H9 (cell line): Measurements from ENCODE around the gene LGALS12. TPM values are rescaled to one million over a fixed set of nuclear protein-coding genes. Genes with fewer than 3 reads are reported as not detected.
A peak's percentile ranks its signal among the peaks of the same experiment; 100 is the strongest.

ENCODE experiments used
- DNase-seq: peaks from one replicate; pipeline ENCODE4 v3.0.0-alpha.2; 2017
- H2AFZ ChIP-seq: one replicate; pipeline ENCODE4 v1.6.1; 2013; ENCODE audit warnings: mild to moderate bottlenecking, low read length, control low read depth, moderate library complexity
- H2AK5ac ChIP-seq: 2 replicates; pipeline ENCODE4 v1.6.1; 2013; ENCODE audit warnings: low read length, control low read depth, mixed read lengths; ENCODE audit not compliant: insufficient read length
- H2BK120ac ChIP-seq: one replicate; pipeline ENCODE4 v1.6.1; 2013; ENCODE audit warnings: low read depth, mild to moderate bottlenecking, low read length, control low read depth, inconsistent platforms; ENCODE audit not compliant: poor library complexity, severe bottlenecking
- H2BK12ac ChIP-seq: 2 replicates; pipeline ENCODE4 v1.6.1; 2013; ENCODE audit warnings: low read length, control low read depth, mixed read lengths, low read depth; ENCODE audit not compliant: insufficient read length
- H2BK15ac ChIP-seq: 2 replicates; pipeline ENCODE4 v1.6.1; 2013; ENCODE audit warnings: low read depth, low read length, control low read depth
- H2BK20ac ChIP-seq: one replicate; pipeline ENCODE4 v1.6.1; 2013; ENCODE audit warnings: low read depth, mild to moderate bottlenecking, low read length, control low read depth, inconsistent platforms; ENCODE audit not compliant: poor library complexity, severe bottlenecking
- H2BK5ac ChIP-seq: 2 replicates; pipeline ENCODE4 v1.6.1; 2013; ENCODE audit warnings: low read length, control low read depth, mixed read lengths; ENCODE audit not compliant: insufficient read length
- H3K14ac ChIP-seq: 2 replicates; pipeline ENCODE4 v1.6.1; 2013; ENCODE audit warnings: low read length, control low read depth; ENCODE audit not compliant: insufficient read depth
- H3K18ac ChIP-seq: 2 replicates; pipeline ENCODE4 v1.6.1; 2013; ENCODE audit warnings: low read depth, mild to moderate bottlenecking, mixed read lengths, low read length, control low read depth; ENCODE audit not compliant: insufficient read length
- H3K23ac ChIP-seq: 2 replicates; pipeline ENCODE4 v1.6.1; 2013; ENCODE audit warnings: low read length, control low read depth, mixed read lengths, low read depth; ENCODE audit not compliant: insufficient read length
- H3K23me2 ChIP-seq: 2 replicates; pipeline ENCODE4 v1.6.1; 2013; ENCODE audit warnings: low read depth, mild to moderate bottlenecking, mixed read lengths, low read length, control low read depth; ENCODE audit not compliant: insufficient read length, poor library complexity, severe bottlenecking
- H3K27ac ChIP-seq: 2 replicates; pipeline ENCODE4 v1.5.1; 2013; ENCODE audit warnings: low read length, control low read depth, mixed read lengths, low read depth; ENCODE audit not compliant: insufficient read length
- H3K27me3 ChIP-seq: 2 replicates; pipeline ENCODE4 v1.6.1; 2013; ENCODE audit warnings: low read length, control low read depth, inconsistent platforms; ENCODE audit not compliant: insufficient read depth
- H3K4ac ChIP-seq: 2 replicates; pipeline ENCODE4 v1.6.1; 2013; ENCODE audit warnings: low read depth, mild to moderate bottlenecking, control low read depth, inconsistent platforms, low read length, moderate library complexity
- H3K4me1 ChIP-seq: 2 replicates; pipeline ENCODE4 v1.6.1; 2013; ENCODE audit warnings: low read length, control low read depth, inconsistent platforms; ENCODE audit not compliant: insufficient read depth
- H3K4me2 ChIP-seq: 2 replicates; pipeline ENCODE4 v1.6.1; 2013; ENCODE audit warnings: low read length, control low read depth, mixed read lengths; ENCODE audit not compliant: insufficient read length, insufficient read depth
- H3K56ac ChIP-seq: 2 replicates; pipeline ENCODE4 v1.6.1; 2013; ENCODE audit warnings: low read depth, mild to moderate bottlenecking, mixed read lengths, low read length, control low read depth; ENCODE audit not compliant: insufficient read length
- H3K79me1 ChIP-seq: 2 replicates; pipeline ENCODE4 v1.6.1; 2013; ENCODE audit warnings: low read depth, mild to moderate bottlenecking, moderate library complexity, low read length, control low read depth, inconsistent platforms; ENCODE audit not compliant: insufficient read depth, poor library complexity, severe bottlenecking
- H3K79me2 ChIP-seq: 2 replicates; pipeline ENCODE4 v1.6.1; 2013; ENCODE audit warnings: low read length, control low read depth, inconsistent platforms; ENCODE audit not compliant: insufficient read depth
- H3K9ac ChIP-seq: 2 replicates; pipeline ENCODE4 v1.6.1; 2013; ENCODE audit warnings: low read length, control low read depth, mixed read lengths; ENCODE audit not compliant: insufficient read length; ENCODE audit errors: extremely low read depth
- H3K9me3 ChIP-seq: one replicate; pipeline ENCODE4 v1.6.1; 2013; ENCODE audit warnings: low read depth, low read length, inconsistent platforms; ENCODE audit not compliant: control insufficient read depth
- H3T11ph ChIP-seq: one replicate; pipeline ENCODE4 v1.6.1; 2013; ENCODE audit warnings: mild to moderate bottlenecking, low read length, control low read depth, inconsistent platforms
- H4K20me1 ChIP-seq: one replicate; pipeline ENCODE4 v1.6.1; 2013; ENCODE audit not compliant: control insufficient read depth, insufficient read length, insufficient read depth
- H4K5ac ChIP-seq: 2 replicates; pipeline ENCODE4 v1.6.1; 2013; ENCODE audit warnings: low read depth, mild to moderate bottlenecking, mixed read lengths, low read length, control low read depth; ENCODE audit not compliant: insufficient read length
- H4K8ac ChIP-seq: replicated peaks from 2 replicates; pipeline ENCODE4 v1.6.1; 2013; ENCODE audit warnings: low read length, control low read depth, mixed read lengths, low read depth; ENCODE audit not compliant: insufficient read length
- H4K91ac ChIP-seq: 2 replicates; pipeline ENCODE4 v1.6.1; 2013; ENCODE audit warnings: low read depth, mild to moderate bottlenecking, moderate library complexity, mixed read lengths, low read length, control low read depth; ENCODE audit not compliant: insufficient read length
- H3K27ac Mint-ChIP-seq, 3 experiments: 2 replicates in 2 of 3; 3 replicates in 1 of 3; pipeline ENCODE4 v1.8.0; 2020 to 2021; ENCODE audit warnings: mixed read lengths in 3 of 3, mild to moderate bottlenecking in 1 of 3, moderate library complexity in 1 of 3
- H3K27me3 Mint-ChIP-seq: 2 replicates; pipeline ENCODE4 v1.8.0; 2021; ENCODE audit warnings: low read depth, mild to moderate bottlenecking, moderate library complexity, mixed read lengths
- H3K36me3 Mint-ChIP-seq, 3 experiments: 2 replicates in 2 of 3; 3 replicates in 1 of 3; pipeline ENCODE4 v1.8.0; 2020 to 2021; ENCODE audit warnings: low read depth in 3 of 3, mixed read lengths in 3 of 3; ENCODE audit not compliant: insufficient read depth in 1 of 3
- H3K4me1 Mint-ChIP-seq, 2 experiments: 2 replicates each; pipeline ENCODE4 v1.8.0; 2020; ENCODE audit warnings: mixed read lengths in 2 of 2
- H3K4me3 Mint-ChIP-seq, 2 experiments: 2 replicates in 1 of 2; 3 replicates in 1 of 2; pipeline ENCODE4 v1.8.0; 2020 to 2021; ENCODE audit warnings: mild to moderate bottlenecking in 2 of 2, mixed read lengths in 2 of 2, moderate library complexity in 1 of 2
- H3K9me3 Mint-ChIP-seq, 2 experiments: 2 replicates in 1 of 2; 3 replicates in 1 of 2; pipeline ENCODE4 v1.8.0; 2020; ENCODE audit warnings: mild to moderate bottlenecking in 2 of 2, mixed read lengths in 2 of 2, moderate library complexity in 1 of 2
- WGBS: extraction: QIAGEN DNeasy Blood & Tissue Kit; methylation state at CpG from one replicate; pipeline ENCODE4 v1.1.7; 2013; ENCODE audit warnings: missing lambda C conversion rate, low lambda C conversion rate, mixed read lengths; ENCODE audit not compliant: insufficient read length; ENCODE audit errors: extremely low coverage; 5-methylcytosine and 5-hydroxymethylcytosine counted together
- total RNA-seq: library from RNA; stranded (reverse); gene quantifications from 2 replicates; pipeline ENCODE4 v1.2.1, GENCODE V29; 2021
- TF ChIP-seq, protein P1 (sequence below): fragments of 200-600 bp; sonication (generic); conservative IDR thresholded peaks from 3 replicates; pipeline ENCODE4 v1.8.0; 2021; ENCODE audit warnings: antibody characterized with exemption, mild to moderate bottlenecking

Gene LGALS12
- total RNA-seq, 1 experiment from 2014 or later = 1.9 TPM

DNA sequence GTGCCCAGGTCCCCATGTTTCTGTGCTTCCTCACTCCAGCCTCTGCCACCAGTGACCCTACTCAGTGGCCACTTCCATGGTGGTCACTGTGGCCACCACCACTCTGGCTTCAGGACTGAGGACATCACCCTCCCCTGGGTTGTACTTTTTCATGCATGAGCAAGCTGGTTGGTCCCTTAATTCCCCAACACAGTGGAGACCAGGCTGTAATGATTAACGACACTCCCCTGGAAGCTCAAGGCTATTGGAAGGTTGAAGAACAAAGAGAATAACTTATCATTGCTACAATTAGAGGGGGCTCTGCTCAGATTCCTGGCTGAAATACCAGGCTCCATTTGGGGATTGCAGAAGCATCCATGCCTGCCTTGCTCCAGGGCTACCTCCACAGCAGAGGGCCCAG lies 41.2 kb downstream of the LGALS12 start:
- H3K4me1 Mint-ChIP-seq = peaks cover 17% of the 10 kb centered on the region in 2 experiments

More for the DNA sequence above, 41.2 kb downstream of the LGALS12 start:
- H3K56ac ChIP-seq = no peak overlapping the region
- H2BK5ac ChIP-seq = no peak overlapping the region
- H2BK15ac ChIP-seq = no peak overlapping the region
- no peak overlapping the region for H3T11ph ChIP-seq
- H2BK12ac ChIP-seq = no peak overlapping the region
- H3K9ac ChIP-seq = no peak overlapping the region
- no peaks in the 10 kb centered on the region for H3K79me2 ChIP-seq
- no peak overlapping the region for H2AK5ac ChIP-seq
- H4K8ac ChIP-seq = no peak overlapping the region
- no peak overlapping the region for H4K5ac ChIP-seq
- no peaks in the 10 kb centered on the region for H4K20me1 ChIP-seq
- Mint-ChIP-seq H3K4me3 (no peak overlapping the region), H3K27ac (no peak overlapping the region), H3K9me3 (peaks cover 3 to 9% of the 10 kb centered on the region in 2 experiments; a peak in 2 of 5 replicates), H3K36me3 (peaks cover 0 to 6% (median 0%) of the 10 kb centered on the region in 3 experiments; a peak in 4 of 7 replicates), H3K27me3 (no peaks in the 10 kb centered on the region; the same call in none of the 2 replicates)
- H3K9me3 ChIP-seq = no peaks in the 10 kb centered on the region
- no peaks in the 10 kb centered on the region for H3K23me2 ChIP-seq
- H3K14ac ChIP-seq = no peak overlapping the region
- no peak overlapping the region; the same call in 1 of the 2 replicates for H3K4ac ChIP-seq
- no peak overlapping the region for H3K23ac ChIP-seq
- no peak overlapping the region for H2AFZ ChIP-seq
- no peaks in the 10 kb centered on the region for H3K4me1 ChIP-seq
- no peaks in the 10 kb centered on the region for H3K27me3 ChIP-seq
- H3K18ac ChIP-seq = no peak overlapping the region
- WGBS = no CpG with 5 or more reads among the region's 1 CpG
- DNase-seq = no peak
- no peaks in the 10 kb centered on the region for H3K79me1 ChIP-seq
- H2BK20ac ChIP-seq = no peak overlapping the region
- H2BK120ac ChIP-seq = no peak overlapping the region
- peak overlapping the region; percentile 8 for H4K91ac ChIP-seq
- H3K4me2 ChIP-seq = no peak overlapping the region
- H3K27ac ChIP-seq = no peak overlapping the region
- TF ChIP-seq, protein P1, sequence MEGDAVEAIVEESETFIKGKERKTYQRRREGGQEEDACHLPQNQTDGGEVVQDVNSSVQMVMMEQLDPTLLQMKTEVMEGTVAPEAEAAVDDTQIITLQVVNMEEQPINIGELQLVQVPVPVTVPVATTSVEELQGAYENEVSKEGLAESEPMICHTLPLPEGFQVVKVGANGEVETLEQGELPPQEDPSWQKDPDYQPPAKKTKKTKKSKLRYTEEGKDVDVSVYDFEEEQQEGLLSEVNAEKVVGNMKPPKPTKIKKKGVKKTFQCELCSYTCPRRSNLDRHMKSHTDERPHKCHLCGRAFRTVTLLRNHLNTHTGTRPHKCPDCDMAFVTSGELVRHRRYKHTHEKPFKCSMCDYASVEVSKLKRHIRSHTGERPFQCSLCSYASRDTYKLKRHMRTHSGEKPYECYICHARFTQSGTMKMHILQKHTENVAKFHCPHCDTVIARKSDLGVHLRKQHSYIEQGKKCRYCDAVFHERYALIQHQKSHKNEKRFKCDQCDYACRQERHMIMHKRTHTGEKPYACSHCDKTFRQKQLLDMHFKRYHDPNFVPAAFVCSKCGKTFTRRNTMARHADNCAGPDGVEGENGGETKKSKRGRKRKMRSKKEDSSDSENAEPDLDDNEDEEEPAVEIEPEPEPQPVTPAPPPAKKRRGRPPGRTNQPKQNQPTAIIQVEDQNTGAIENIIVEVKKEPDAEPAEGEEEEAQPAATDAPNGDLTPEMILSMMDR = no peak
